ENCODE data around the gene CRY1. TPM values are rescaled to one million over a fixed set of nuclear protein-coding genes. Genes with fewer than 3 reads are reported as not detected.

CRY1 gene
- polyA plus RNA-seq, 1 donor from 2014 or later = 33.4 TPM

GRCh38 chr12:107081778-107082177 lies 11.6 kb downstream of the CRY1 start:
- no peaks in the 10 kb centered on the region for H4K20me1 ChIP-seq (ENCODE audit: insufficient read depth)
- no peak overlapping the region for H2AFZ ChIP-seq (ENCODE audit: low read depth, low read length)
- no peak overlapping the region for H3K4me2 ChIP-seq (ENCODE audit: low read length)
- no peak overlapping the region for H3K4me3 ChIP-seq (ENCODE audit: low read length)
- no peaks in the 10 kb centered on the region for H3K27me3 ChIP-seq (ENCODE audit: insufficient read depth, low read depth, low read length)
- TF ChIP-seq SMC3 (conservative IDR thresholded peaks at IDR 0.05; ENCODE audit: poor library complexity) (no peak), CTCF (IDR thresholded peaks at IDR 0.05; ENCODE audit: poor library complexity, severe bottlenecking) (no peak), RAD21 (conservative IDR thresholded peaks at IDR 0.05) (no peak), MXI1 (conservative IDR thresholded peaks at IDR 0.05; ENCODE audit: poor library complexity, severe bottlenecking) (no peak), EZH2 (IDR thresholded peaks at IDR 0.05; ENCODE audit: borderline replicate concordance, insufficient read depth, low read length, poor library complexity, severe bottlenecking) (no peak), REST (IDR thresholded peaks at IDR 0.05; ENCODE audit: borderline replicate concordance) (no peak), EP300 (conservative IDR thresholded peaks at IDR 0.05; ENCODE audit: poor library complexity, severe bottlenecking) (no peak), POLR2AphosphoS5 (IDR thresholded peaks at IDR 0.05) (no peak), TAF1 (IDR thresholded peaks at IDR 0.05; ENCODE audit: low read depth) (no peak)
- no peak overlapping the region for H3K9ac ChIP-seq (ENCODE audit: low read length)
- no peaks in the 10 kb centered on the region for H3K9me3 ChIP-seq (ENCODE audit: low read length)
- H3K79me2 ChIP-seq (replicated peaks; ENCODE audit: insufficient read depth, low read length) = no peaks in the 10 kb centered on the region
- H3K36me3 ChIP-seq (ENCODE audit: insufficient read depth, low read length) = no peaks in the 10 kb centered on the region
- no peaks in the 10 kb centered on the region for H3F3A ChIP-seq (ENCODE audit: insufficient read depth, low read length, poor library complexity, severe bottlenecking)
- H3K27ac ChIP-seq (ENCODE audit: low read length) = no peak overlapping the region
- H3K9me2 ChIP-seq (ENCODE audit: insufficient read depth, low read length) = no peaks in the 10 kb centered on the region

- TF ChIP-seq TAF1 (IDR thresholded peaks at IDR 0.05; ENCODE audit: low read depth) = no peak
- TF ChIP-seq SMC3 (conservative IDR thresholded peaks at IDR 0.05; ENCODE audit: poor library complexity) = no peak
- no peak for TF ChIP-seq RAD21 (conservative IDR thresholded peaks at IDR 0.05)
- TF ChIP-seq REST (IDR thresholded peaks at IDR 0.05; ENCODE audit: borderline replicate concordance) = no peak
- TF ChIP-seq MXI1 (conservative IDR thresholded peaks at IDR 0.05; ENCODE audit: poor library complexity, severe bottlenecking) = no peak
- no peak for TF ChIP-seq EP300 (conservative IDR thresholded peaks at IDR 0.05; ENCODE audit: poor library complexity, severe bottlenecking)
- no peak for TF ChIP-seq POLR2AphosphoS5 (IDR thresholded peaks at IDR 0.05)
- no peak for TF ChIP-seq EZH2 (IDR thresholded peaks at IDR 0.05; ENCODE audit: borderline replicate concordance, insufficient read depth, low read length, poor library complexity, severe bottlenecking)
- TF ChIP-seq CTCF (IDR thresholded peaks at IDR 0.05; ENCODE audit: poor library complexity, severe bottlenecking) = no peak
- Histone ChIP-seq H3K9me3 (ENCODE audit: low read length) (no peaks in the 10 kb centered on the region), H3F3A (ENCODE audit: insufficient read depth, low read length, poor library complexity, severe bottlenecking) (no peaks in the 10 kb centered on the region), H3K9me2 (ENCODE audit: insufficient read depth, low read length) (no peaks in the 10 kb centered on the region), H3K27ac (ENCODE audit: low read length) (no peak overlapping the region), H3K4me3 (ENCODE audit: low read length) (no peak overlapping the region), H3K36me3 (ENCODE audit: insufficient read depth, low read length) (no peaks in the 10 kb centered on the region), H4K20me1 (ENCODE audit: insufficient read depth) (no peaks in the 10 kb centered on the region), H2AFZ (ENCODE audit: low read depth, low read length) (no peak overlapping the region), H3K4me2 (ENCODE audit: low read length) (no peak overlapping the region), H3K9ac (ENCODE audit: low read length) (no peak overlapping the region), H3K27me3 (ENCODE audit: insufficient read depth, low read depth, low read length) (no peaks in the 10 kb centered on the region), H3K79me2 (replicated peaks; ENCODE audit: insufficient read depth, low read length) (no peaks in the 10 kb centered on the region)
Measured at GRCh38 chr12:107080299-107080698, 13.1 kb downstream of the CRY1 start.

Data from neural cell (in vitro differentiated cells).